ENCODE measurements around the gene SETD5.

DNA sequence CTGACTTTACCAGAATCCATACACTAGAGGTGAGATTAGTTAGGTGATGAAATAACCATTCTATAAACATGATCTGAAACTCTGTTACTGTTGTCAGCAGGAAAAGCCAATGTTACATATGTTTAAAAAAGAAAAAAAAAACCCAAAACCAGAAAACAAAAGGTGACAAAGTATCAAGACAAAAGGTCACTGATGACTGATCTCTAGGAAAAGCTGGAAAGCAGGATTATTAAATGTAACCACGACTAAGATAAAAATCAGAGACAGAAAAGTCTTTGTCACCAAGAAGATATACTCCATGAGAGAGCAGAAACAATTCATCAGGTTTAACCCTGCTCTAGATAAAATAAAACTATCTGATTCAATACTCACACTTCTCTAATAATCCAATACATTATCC, 5.4 kb upstream of the SETD5 start:
- TF ChIP-seq, protein P1, sequence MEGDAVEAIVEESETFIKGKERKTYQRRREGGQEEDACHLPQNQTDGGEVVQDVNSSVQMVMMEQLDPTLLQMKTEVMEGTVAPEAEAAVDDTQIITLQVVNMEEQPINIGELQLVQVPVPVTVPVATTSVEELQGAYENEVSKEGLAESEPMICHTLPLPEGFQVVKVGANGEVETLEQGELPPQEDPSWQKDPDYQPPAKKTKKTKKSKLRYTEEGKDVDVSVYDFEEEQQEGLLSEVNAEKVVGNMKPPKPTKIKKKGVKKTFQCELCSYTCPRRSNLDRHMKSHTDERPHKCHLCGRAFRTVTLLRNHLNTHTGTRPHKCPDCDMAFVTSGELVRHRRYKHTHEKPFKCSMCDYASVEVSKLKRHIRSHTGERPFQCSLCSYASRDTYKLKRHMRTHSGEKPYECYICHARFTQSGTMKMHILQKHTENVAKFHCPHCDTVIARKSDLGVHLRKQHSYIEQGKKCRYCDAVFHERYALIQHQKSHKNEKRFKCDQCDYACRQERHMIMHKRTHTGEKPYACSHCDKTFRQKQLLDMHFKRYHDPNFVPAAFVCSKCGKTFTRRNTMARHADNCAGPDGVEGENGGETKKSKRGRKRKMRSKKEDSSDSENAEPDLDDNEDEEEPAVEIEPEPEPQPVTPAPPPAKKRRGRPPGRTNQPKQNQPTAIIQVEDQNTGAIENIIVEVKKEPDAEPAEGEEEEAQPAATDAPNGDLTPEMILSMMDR (conservative IDR thresholded peaks at IDR 0.05; ENCODE audit: low read depth, low read length), result no peak
- no peak for TF ChIP-seq EZH2 (IDR thresholded peaks at IDR 0.05; ENCODE audit: low read length, unreplicated experiment)

Data from PC-3 (cell line).